ENCODE data around the gene BRD8.
"Not testable (repeated sequence)": the region's sequence is repeated elsewhere in the genome, so short reads cannot be mapped to it uniquely, and the experiment has no call there.

BRD8 gene, protein sequence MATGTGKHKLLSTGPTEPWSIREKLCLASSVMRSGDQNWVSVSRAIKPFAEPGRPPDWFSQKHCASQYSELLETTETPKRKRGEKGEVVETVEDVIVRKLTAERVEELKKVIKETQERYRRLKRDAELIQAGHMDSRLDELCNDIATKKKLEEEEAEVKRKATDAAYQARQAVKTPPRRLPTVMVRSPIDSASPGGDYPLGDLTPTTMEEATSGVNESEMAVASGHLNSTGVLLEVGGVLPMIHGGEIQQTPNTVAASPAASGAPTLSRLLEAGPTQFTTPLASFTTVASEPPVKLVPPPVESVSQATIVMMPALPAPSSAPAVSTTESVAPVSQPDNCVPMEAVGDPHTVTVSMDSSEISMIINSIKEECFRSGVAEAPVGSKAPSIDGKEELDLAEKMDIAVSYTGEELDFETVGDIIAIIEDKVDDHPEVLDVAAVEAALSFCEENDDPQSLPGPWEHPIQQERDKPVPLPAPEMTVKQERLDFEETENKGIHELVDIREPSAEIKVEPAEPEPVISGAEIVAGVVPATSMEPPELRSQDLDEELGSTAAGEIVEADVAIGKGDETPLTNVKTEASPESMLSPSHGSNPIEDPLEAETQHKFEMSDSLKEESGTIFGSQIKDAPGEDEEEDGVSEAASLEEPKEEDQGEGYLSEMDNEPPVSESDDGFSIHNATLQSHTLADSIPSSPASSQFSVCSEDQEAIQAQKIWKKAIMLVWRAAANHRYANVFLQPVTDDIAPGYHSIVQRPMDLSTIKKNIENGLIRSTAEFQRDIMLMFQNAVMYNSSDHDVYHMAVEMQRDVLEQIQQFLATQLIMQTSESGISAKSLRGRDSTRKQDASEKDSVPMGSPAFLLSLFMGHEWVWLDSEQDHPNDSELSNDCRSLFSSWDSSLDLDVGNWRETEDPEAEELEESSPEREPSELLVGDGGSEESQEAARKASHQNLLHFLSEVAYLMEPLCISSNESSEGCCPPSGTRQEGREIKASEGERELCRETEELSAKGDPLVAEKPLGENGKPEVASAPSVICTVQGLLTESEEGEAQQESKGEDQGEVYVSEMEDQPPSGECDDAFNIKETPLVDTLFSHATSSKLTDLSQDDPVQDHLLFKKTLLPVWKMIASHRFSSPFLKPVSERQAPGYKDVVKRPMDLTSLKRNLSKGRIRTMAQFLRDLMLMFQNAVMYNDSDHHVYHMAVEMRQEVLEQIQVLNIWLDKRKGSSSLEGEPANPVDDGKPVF

DNA sequence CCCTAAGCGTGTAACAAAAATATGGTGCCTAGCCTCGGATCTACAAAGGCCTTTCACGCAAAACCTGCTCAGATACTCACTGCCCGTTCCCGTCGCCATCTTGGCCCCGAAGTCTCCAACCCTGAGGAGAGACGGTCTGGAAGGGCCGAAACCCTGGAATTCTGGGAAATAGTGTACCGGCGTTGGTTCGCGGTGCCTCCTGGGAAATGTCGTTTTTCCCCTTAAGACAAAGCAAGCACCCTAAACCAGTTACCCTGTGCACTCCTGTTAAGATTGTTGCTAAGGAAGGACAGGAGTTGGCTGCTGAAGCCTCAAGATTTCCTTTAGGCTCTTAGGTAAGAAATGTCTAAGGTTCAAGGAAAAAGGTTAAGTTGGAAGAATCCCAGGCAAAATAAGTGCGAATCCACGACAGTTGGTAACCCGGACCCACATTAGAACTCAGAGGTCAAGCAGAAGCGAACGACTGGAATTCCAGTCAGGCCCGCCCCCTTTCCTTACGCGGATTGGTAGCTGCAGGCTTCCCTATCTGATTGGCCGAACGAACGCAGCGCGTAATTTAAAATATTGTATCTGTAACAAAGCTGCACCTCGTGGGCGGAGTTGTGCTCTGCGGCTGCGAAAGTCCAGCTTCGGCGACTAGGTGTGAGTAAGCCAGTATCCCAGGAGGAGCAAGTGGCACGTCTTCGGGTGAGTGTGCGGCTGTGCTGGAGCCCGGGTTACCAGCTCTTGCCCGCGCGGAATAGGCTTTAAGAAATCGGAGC lies at the start of gene BRD8, which contains the start of gene KIF20A:
TSS of gene BRD8 (minus strand) at position 115 of the 761 bp plus-strand sequence. CDS start at position 99, 16 bp downstream.
TSS of gene KIF20A (plus strand) at position 597 of the 761 bp plus-strand sequence. CDS start 569 bp downstream, outside the sequence.
- DNase-seq, result peak; percentile 83

DNA sequence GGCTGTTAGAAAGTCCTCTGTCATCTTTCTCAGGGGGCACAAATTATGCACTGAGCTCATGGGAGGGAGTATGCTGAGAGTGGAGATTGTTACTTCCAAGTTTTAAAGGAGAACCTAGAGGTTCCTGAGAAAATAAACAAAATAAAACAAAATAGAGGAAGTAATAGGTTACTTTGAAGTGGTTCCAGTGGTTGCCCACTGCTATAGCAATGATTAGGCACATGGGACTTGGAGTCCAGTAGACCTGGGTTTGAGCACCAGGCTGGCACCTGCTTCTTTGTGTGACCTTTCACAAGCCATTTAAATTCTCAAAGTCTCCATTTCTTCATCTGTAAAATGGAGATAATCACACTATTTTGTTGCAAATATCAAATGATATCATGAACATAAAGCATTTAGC lies 48.5 kb upstream of the BRD8 start:
- DNase-seq, result no peak

DNA sequence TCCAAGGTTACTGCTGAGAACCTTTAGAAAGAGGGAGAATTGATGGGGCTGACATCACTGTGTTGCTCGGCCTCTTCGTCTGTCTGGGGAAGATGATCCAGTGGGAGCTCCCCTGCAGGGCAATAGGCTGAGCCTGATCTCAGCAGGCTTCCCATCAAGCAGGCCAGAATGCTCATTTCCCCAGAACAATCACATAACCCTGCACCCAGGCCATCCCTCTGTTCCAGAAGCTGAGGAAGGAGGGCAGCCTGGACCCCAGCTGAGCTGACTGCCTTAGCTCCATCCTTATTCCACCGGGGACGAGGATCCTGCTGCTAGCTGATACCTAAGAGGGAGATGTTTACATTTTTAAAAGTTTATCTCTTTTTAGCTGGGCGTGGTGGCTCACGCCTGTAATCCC lies 46.3 kb upstream of the BRD8 start:
- DNase-seq, result no peak

DNA sequence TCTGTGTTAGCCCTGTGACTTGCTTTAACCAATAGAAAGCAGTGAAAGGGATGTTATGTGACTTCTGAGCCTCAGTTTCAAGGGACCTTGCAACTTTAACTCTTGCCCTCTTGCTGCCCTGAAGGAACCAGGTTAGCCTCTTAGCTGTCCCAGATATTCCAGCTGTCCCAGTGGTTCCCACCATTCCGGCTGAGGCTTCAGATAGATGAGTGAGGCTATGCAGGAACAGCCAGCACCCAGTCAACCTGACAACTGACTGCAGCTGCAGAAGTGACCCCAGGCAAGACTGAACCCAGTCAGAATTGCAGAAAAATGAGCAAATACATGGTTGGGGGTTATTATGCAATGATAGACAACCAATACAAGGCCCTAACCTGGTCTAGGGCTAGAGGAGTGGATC lies 45.1 kb upstream of the BRD8 start:
- no peak for DNase-seq

DNA sequence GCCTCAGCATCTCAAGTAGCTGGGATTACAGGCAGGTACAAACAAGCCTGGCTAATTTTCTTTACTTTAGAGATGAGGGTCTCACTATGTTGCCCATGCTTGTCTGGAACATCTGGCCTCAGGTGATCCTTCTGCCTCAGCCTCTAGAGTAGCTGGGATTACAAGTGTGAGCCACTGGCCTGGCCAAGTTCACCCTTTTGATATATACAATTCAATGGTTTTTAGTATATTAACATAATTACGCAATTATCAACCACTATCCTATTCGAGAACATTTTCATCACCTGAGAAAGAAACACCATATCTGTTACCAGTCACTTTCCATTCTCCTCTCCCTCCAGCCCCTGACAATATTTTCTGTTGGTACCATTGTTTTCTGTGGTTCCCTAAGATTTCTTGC lies 38.4 kb upstream of the BRD8 start:
- no peak for DNase-seq

DNA sequence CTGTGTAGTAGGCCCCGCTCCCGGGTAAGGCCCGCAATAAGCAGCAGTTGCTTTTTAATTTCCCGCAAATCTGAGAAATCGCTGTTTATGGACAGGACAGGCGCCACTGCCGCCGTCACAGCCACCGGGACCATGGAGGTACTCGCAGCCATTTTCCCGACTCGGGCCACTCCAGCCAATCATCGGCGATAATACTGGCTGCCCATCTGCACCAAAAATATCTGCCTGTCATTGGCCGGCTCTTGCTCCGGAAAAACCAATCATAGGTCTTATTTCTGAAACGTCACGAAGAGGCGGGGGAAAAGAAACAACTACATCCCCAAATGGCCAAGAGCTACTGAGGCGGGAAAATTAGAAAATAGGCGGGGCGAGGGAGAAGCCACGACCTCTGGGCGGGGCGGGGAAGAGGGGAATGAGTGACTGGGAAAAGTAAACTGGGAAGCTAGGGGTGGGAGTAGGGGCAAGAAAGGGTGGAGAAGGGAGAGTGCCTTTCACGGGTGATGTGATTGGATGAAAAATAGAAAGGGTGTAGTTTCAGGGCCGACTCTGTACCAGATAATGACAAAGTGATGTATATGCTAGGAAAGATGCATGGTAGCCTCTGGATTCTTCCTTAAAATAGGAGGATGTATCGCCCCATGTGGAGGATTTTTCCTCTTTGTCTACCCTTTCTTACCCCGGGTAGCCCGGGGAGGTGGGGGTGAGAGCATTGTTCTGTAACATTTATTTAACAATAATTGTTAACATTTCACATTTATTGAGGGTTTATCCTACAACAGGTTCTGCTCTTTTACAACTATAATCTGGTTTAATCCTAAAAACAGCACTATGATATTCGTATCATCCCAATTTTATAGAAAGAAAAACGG lies 35.0 kb upstream of the BRD8 start, which contains the start of gene CDC23:
TSS of gene CDC23 (minus strand) at position 163 of the 869 bp plus-strand sequence. CDS start at position 152, 11 bp downstream.
- peak; percentile 83 for DNase-seq

DNA sequence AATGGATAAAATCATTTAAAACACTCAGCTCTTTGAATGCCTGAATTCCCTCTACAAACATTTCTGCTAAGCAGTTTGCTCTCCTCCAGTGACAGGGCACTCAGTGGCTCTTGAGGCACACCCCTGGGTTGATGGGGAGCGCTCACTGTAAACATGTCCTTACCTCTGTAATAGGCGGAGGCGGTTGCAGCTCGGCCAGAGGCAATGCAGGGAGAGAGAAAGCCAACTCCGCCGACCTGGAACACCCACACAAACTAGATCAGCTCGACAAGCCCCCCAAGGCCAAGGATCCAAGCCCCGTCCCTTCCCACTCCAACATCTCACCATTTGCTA lies 34.4 kb upstream of the BRD8 start:
- DNase-seq, result no peak

DNA sequence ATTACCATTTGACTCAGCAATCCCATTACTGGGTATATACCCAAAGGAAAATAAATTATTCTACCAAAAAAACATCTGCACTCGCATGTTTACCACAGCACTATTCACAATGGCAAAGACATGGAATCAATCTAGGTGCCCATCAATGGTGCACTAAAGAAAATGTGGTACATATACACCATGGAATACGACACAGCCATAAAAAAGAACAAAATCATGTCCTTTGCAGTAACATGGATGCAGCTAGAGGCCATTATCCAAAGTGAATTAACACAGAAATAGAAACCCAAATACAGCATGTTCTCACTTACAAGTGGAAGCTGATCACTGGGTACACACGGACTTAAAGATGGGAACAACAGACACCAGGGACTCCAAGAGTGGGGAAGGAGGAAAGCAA lies 32.6 kb upstream of the BRD8 start:
- no peak for DNase-seq

DNA sequence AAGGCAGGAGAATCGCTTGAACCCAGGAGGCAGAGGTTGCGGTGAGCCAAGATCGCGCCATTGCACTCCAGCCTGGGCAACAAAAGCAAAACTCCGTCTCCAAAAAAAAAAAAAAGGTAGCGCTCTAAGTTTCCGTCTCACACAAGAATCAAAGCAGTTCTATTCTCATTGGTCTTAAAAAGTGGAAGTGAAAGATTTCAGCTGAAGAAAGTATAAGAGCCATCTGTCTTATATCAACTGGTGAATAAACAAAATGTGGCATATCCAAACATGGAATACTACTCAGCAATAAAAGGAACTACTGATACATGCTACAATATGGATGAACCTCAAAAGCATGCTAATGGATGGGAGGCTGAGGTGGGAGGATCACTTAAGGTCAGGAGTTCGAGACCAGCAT lies 15.4 kb upstream of the BRD8 start:
- not testable (repeated sequence) for DNase-seq

DNA sequence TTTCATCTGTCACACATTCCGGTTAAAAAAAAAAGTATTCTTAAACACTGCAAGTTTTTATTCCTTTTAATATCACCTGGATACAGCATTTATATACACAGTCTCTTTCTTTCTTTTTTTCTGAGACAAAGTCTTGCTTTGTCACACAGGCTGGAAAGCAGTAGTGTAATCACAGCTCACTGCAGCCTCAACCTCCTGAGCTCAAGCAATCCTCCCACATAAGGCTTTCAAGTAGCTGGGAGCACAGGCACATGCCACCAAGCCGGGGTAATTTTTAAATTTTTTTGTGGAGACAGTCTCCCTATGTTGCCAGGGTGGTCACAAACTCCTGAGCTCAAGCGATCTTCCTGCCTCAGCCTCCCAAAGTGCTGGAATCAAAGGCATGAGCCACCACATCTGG lies 14.4 kb upstream of the BRD8 start:
- DNase-seq, result no peak

DNA sequence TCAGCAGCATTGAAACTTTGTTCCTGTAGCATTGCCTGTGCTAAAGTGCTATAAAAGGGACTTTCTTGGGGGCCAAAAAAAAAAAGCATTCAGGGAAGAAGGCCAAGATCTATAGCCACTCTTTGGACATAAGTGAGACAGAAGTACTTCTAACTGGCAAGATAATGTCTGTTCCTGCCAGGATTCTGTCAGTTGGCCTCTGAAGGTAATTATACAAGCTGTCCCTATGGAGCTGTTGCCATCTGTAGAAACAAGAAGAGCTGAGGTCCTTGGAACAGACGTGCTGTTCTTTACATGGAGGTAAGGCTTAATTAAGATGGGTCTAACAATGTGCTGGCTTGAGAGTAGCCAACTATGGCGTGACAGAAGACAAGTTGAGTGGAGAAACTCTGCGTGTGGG lies 10.2 kb upstream of the BRD8 start:
- DNase-seq, result no peak

DNA sequence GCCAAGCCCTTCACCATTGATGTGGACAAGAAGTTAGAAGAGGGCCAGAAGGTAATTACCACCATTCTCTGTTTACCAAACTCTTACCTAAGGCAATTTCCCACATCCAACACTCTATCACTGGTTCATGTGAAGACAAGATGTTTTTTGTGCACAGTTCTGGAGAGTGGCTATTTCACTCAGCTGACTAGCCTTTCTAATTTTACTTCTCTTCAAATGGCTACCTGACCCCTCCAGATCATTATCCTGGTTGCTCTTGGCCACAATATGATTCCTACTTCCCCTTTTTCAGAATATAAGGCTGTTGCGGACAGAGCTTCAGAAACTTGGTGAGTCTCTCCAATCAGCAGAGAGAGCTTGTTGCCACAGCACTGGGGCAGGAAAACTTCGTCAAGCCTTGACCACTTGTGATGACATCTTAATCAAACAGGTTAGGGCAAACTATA lies 7.6 kb upstream of the BRD8 start:
- no peak for DNase-seq

DNA sequence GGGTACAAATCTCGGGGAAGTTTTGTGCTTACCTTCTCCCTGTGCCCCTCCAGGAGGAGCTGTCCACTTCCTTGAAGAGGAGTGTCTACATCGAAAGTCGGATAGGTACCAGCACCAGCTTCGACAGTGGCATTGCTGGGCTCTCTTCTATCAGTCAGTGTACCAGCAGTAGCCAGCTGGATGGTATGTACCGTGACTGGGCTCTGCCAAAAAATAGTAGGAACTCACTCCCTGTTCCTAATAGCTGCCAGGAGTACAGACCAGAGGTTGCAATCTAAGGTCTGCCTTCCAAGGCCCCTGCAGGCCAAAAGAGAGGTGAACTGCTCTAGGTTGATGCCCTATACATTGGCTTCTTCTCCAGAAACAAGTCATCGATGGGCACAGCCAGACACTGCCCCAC lies 4.4 kb upstream of the BRD8 start:
- DNase-seq, result no peak

DNA sequence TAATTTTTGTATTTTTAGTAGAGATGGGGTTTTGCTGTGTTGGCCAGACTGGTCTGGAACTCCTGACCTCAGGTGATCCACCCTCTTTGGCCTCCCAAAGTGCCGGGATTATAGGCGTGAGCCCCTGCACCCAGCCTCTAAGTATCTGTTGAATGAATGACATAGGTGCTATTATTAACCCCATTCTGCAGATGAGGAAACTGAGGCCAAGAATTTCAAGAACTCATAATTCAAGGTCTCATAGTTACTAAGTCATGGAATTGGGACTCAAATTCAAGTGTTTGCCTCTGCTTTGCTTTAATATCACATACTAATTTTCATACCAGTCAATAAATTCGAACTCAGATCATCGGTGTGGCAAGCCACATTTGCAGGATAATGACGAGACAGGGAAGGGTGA lies 2.4 kb upstream of the BRD8 start:
- no peak for DNase-seq

DNA sequence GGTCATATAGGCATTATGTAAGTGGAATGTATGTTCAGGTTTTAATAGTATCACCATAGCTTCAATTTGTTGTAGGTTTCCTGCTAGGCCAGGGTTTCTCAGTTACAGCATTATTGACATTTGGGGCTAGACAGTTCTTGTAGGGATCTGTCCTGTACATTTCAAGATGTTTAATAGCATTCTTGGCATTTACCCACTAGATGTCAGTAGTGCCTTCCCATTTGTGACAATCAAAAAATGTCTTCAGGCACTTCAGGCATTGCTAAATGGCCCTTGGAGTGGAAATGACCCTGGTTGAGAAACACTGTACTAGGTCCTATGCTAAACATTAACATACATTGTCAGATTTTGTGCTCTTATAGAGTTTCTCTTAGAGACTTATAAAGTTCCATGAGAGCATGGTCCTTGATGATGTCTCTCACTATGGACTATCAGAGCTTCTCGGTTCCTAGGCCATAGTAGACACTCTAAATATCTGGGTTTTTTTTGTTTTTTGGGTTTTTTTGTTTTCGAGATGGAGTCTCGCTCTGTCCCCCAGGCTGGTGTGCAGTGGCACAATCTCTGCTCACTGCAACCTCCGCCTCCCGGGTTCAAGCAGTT lies 1.9 kb upstream of the BRD8 start:
- no peak for DNase-seq

DNA sequence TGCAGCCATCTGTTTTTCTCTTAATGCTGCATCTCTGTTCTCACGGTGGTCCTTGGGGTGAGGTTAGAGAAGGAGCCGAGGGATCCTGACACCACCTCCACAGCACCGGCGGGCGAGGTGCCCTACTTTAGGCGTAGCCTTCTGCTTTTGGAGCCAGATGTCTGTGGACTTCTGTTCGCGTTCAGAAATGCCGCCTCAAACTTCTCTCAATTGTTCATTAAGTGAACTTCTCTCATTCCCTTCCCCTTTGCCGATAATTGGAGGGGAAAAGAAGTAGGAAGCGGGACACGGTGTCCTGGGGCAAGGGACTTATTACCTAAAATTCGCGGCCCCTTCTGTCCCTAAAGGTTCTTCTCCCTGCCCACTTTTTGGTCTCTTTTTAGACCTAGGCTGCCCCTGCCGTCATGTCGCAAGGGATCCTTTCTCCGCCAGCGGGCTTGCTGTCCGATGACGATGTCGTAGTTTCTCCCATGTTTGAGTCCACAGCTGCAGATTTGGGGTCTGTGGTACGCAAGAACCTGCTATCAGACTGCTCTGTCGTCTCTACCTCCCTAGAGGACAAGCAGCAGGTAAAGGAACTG lies 937 bp upstream of the BRD8 start:
- no peak for DNase-seq

DNA sequence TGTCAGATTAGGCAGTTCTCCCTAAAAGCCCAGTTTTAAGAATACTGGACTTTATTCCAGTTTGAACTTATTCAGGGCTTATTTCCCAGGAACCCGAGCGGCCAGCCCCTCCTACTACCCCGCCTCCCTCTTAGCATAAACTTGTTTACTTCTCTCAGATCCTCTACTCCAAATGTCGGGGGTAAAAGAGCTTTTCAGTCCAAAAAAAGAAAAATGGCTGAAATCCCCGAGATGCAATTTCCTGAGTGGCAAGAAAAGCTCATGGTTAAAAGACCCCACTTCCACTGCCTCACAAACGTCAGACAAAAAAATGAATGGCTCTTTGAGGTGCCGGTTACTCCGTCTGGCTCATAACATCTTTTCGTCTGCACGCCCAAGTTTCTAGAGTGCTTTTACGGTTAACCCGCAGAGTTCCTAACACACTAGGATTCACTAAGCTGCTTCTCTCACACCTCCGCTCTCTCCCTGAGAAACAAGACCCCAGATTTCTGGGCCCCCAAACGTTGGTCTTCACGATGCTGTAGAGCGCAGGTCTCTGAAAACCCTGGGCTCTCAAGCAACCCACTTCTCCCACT lies 402 bp downstream of the BRD8 start:
- DNase-seq, result no peak

DNA sequence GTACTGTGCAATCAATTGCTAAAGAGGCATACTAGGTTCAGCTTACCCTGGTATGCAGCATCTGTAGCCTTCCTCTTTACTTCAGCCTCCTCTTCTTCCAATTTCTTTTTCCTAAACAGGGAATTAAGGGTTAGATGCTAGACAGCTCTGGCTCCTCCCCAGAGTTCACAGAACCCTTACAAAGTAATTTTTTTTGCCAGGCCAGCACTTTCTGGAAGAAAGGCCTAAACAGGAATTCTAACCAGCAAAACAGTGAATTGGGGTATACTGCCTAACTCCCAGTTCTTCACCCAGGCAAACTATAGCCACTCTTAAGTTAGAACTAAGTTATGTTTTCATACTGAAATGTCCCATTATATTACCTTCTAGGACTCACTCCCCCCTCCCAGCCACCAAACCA lies 8.1 kb downstream of the BRD8 start:
- DNase-seq, result no peak

DNA sequence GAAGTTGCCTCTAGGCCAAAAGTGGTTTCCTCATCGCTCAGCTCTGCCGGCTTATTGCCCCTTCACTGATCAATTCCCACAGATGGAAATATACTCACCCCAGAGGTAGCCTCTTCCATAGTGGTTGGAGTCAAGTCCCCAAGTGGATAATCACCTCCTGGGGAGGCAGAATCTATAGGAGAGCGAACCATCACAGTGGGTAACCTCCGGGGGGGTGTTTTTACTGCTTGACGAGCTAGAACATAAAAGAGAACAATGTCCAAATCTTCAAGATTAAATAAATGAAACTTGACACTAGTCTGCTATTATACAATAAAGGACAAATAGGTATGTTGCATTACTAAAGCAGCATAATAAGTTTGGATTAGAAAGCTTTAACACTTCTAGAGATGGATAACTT lies 9.3 kb downstream of the BRD8 start:
- no peak for DNase-seq

DNA sequence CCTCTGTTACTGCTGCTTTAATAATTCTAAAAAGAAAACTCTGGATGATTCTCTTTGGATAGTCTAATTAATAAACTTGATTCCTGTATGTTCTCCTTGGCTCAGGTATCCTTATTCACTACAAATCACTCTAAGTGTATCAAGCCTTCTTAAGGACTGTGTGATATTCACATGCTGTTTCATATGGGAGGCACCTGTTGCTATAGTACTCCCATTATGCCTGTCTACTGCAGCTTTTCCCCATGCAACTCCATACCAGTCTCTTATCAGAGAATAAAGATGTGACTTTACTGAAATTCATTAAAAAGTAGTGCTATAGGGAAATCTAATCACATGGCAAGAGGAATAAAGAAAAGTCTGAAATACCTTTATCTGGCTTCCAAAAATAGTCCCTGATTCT lies 14.7 kb downstream of the BRD8 start:
- DNase-seq, result no peak

All from activated CD8-positive, alpha-beta memory T cell treated with anti-CD3 and anti-CD28 coated beads, Interleukin-2, amount 50 U/mL, for 4 hours (primary cell).